MM.1S (cell line): ENCODE measurements around the gene POU2F2.

Source experiments
- DNase-seq: peaks from one replicate; pipeline ENCODE4 v3.0.0-alpha.2; 2015
- H2AFZ ChIP-seq: fragments of 300-600 bp; sonication (generic); 2 replicates; pipeline ENCODE4 v1.6.0; 2016; ENCODE audit warnings: antibody characterized with exemption, low read length
- H3F3A ChIP-seq: fragments of 300-600 bp; sonication (generic); 2 replicates; pipeline ENCODE4 v1.6.1; 2016; ENCODE audit warnings: mild to moderate bottlenecking, antibody characterized with exemption, low read length, moderate library complexity, mixed read lengths; ENCODE audit not compliant: insufficient read depth
- H3K27ac ChIP-seq: fragments of 300-600 bp; sonication (generic); 2 replicates; pipeline ENCODE4 v1.5.1; 2016; ENCODE audit warnings: mild to moderate bottlenecking, low read length
- H3K27me3 ChIP-seq: fragments of 300-600 bp; sonication (generic); replicated peaks from 2 replicates; pipeline ENCODE4 v1.6.0; 2016; ENCODE audit warnings: low read length; ENCODE audit not compliant: insufficient read depth
- H3K36me3 ChIP-seq: fragments of 300-600 bp; sonication (generic); replicated peaks from 2 replicates; pipeline ENCODE4 v1.6.1; 2016; ENCODE audit warnings: mild to moderate bottlenecking, low read length, mixed read lengths; ENCODE audit not compliant: insufficient read depth
- H3K4me1 ChIP-seq: fragments of 300-600 bp; sonication (generic); 2 replicates; pipeline ENCODE4 v1.6.1; 2016; ENCODE audit warnings: low read length, mixed read lengths
- H3K4me2 ChIP-seq: fragments of 300-600 bp; sonication (generic); 2 replicates; pipeline ENCODE4 v1.6.0; 2016; ENCODE audit warnings: low read depth, low read length
- H3K4me3 ChIP-seq: fragments of 300-600 bp; sonication (generic); 2 replicates; pipeline ENCODE4 v1.5.1; 2016; ENCODE audit warnings: low read length, mixed read lengths
- H3K79me2 ChIP-seq: fragments of 300-600 bp; sonication (generic); 2 replicates; pipeline ENCODE4 v1.6.1; 2016; ENCODE audit warnings: mixed run types, low read length, mixed read lengths
- H3K9ac ChIP-seq: fragments of 300-600 bp; sonication (generic); 2 replicates; pipeline ENCODE4 v1.6.1; 2016; ENCODE audit warnings: low read length, mixed read lengths
- H3K9me2 ChIP-seq: fragments of 300-600 bp; sonication (generic); replicated peaks from 2 replicates; pipeline ENCODE4 v1.6.1; 2016; ENCODE audit warnings: mild to moderate bottlenecking, low read length, mixed read lengths; ENCODE audit not compliant: insufficient read depth
- H3K9me3 ChIP-seq: fragments of 300-600 bp; sonication (generic); replicated peaks from 2 replicates; pipeline ENCODE4 v1.6.1; 2016; ENCODE audit warnings: mild to moderate bottlenecking, low read length, mixed read lengths; ENCODE audit not compliant: insufficient read depth
- H4K20me1 ChIP-seq: fragments of 300-600 bp; sonication (generic); 2 replicates; pipeline ENCODE4 v1.6.1; 2016; ENCODE audit warnings: mild to moderate bottlenecking, low read length, moderate library complexity, mixed read lengths; ENCODE audit not compliant: insufficient read depth
- CTCF ChIP-seq: fragments of 300-600 bp; sonication (generic); IDR thresholded peaks from 2 replicates; pipeline ENCODE4 v1.5.1; 2016; ENCODE audit warnings: antibody characterized with exemption, low read length, mixed read lengths
- EZH2 ChIP-seq: fragments of 300-600 bp; sonication (generic); optimal IDR thresholded peaks from 2 replicates; pipeline ENCODE3; 2017; ENCODE audit warnings: low read depth, mild to moderate bottlenecking, antibody characterized with exemption, low read length, mixed read lengths
- EZH2phosphoT487 ChIP-seq: fragments of 300-600 bp; sonication (generic); IDR thresholded peaks from 2 replicates; pipeline ENCODE4 v1.6.1; 2018; ENCODE audit warnings: antibody characterized with exemption, low read length

Gene POU2F2

DNA sequence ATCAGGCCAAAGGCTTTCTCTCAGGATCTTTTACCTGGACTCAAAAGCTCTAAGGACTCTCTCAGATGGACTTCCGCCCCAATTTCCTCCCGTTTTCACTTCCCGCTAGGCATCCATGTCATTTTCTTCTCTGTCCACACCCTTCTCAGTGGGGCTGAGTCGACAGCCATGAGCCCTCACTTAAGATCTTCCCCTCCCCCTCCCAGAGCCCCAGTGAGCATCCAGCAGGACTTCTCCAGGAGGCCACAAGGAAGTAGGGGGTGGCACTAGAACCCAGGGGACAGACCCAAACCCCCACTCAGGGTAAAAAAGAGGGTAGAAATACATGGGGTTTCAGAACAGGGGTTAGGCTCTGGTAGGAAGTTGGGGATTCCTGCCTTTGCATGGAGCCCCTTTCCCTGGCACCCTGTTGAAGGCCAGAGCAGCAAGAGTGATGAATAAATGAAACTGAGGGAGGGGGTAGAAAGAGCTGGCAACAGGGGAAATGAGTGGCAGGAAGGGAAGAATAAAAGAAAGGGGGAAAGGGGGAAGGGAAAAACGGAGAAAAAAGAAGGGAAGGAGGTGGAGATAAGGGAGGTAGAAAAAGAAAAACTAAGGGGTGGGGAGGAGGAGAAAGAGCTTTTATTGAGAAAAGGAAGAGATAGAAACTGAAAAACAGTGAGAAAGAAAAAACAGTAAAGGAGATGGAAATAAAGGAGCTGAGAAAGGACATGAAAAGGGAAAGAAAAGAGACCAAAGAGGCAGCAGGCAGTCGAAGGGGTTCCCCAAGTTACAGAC is 42.9 kb upstream of the POU2F2 start:
- Histone ChIP-seq H3K27me3 (peaks cover 47% of the 10 kb centered on the region), H4K20me1 (no peaks in the 10 kb centered on the region), H2AFZ (no peak overlapping the region), H3K4me3 (no peak overlapping the region), H3K4me2 (no peak overlapping the region), H3K4me1 (peaks cover 7% of the 10 kb centered on the region; the same call in 1 of the 2 replicates), H3K79me2 (no peaks in the 10 kb centered on the region), H3F3A (no peaks in the 10 kb centered on the region; the same call in 1 of the 2 replicates), H3K9me2 (no peaks in the 10 kb centered on the region), H3K27ac (no peak overlapping the region), H3K9me3 (no peaks in the 10 kb centered on the region), H3K36me3 (no peaks in the 10 kb centered on the region), H3K9ac (no peak overlapping the region)
- DNase-seq, result no peak
- TF ChIP-seq EZH2phosphoT487 (no peak), CTCF (no peak), EZH2 (no peak)

- peaks cover 37% of the 10 kb centered on the region for H3K27me3 ChIP-seq
- H3K4me1 ChIP-seq, result peaks cover 7% of the 10 kb centered on the region; the same call in 1 of the 2 replicates
- H3K27ac ChIP-seq, result no peak overlapping the region
- no peak overlapping the region for H3K9ac ChIP-seq
- no peak overlapping the region for H3K4me2 ChIP-seq
- no peak for TF ChIP-seq EZH2
- no peak for TF ChIP-seq CTCF
- no peak for TF ChIP-seq EZH2phosphoT487
- DNase-seq, result no peak
- H3K4me3 ChIP-seq, result no peak overlapping the region
- H3K36me3 ChIP-seq, result no peaks in the 10 kb centered on the region
- no peaks in the 10 kb centered on the region for H3K9me2 ChIP-seq
- no peaks in the 10 kb centered on the region; the same call in 1 of the 2 replicates for H3F3A ChIP-seq
- no peaks in the 10 kb centered on the region for H3K9me3 ChIP-seq
- H4K20me1 ChIP-seq, result no peaks in the 10 kb centered on the region
- H3K79me2 ChIP-seq, result no peaks in the 10 kb centered on the region
- H2AFZ ChIP-seq, result no peak overlapping the region
Measured at GRCh38 chr19:42174188-42174587, 41.9 kb upstream of the POU2F2 start.

- H4K20me1 ChIP-seq, result no peaks in the 10 kb centered on the region
- no peak overlapping the region for H2AFZ ChIP-seq
- no peak overlapping the region for H3K27ac ChIP-seq
- TF ChIP-seq CTCF, result no peak
- no peak for TF ChIP-seq EZH2
- TF ChIP-seq EZH2phosphoT487, result no peak
- no peaks in the 10 kb centered on the region; the same call in 1 of the 2 replicates for H3F3A ChIP-seq
- no peak for DNase-seq
- H3K36me3 ChIP-seq, result no peaks in the 10 kb centered on the region
- H3K4me2 ChIP-seq, result no peak overlapping the region
- no peak overlapping the region for H3K4me3 ChIP-seq
- no peaks in the 10 kb centered on the region for H3K9me2 ChIP-seq
- H3K27me3 ChIP-seq, result peaks cover 32% of the 10 kb centered on the region
- H3K79me2 ChIP-seq, result no peaks in the 10 kb centered on the region
- H3K9ac ChIP-seq, result no peak overlapping the region
- H3K9me3 ChIP-seq, result no peaks in the 10 kb centered on the region
- H3K4me1 ChIP-seq, result peaks cover 7% of the 10 kb centered on the region; the same call in 1 of the 2 replicates
Measured at GRCh38 chr19:42173695-42174094, 41.4 kb upstream of the POU2F2 start.
